ENCODE results near the gene SLC35A4.
A peak's percentile ranks its signal among the peaks of the same experiment; 100 is the strongest.

- no peak for TF ChIP-seq POLR2A (IDR thresholded peaks at IDR 0.05)
- peak; percentile 37 to 54 (median 50) for TF ChIP-seq CTCF (IDR thresholded peaks at IDR 0.05)
Measured at GRCh38 chr5:140575309-140575708, 10.7 kb downstream of the SLC35A4 start.

Data from testis (tissue), 2 donors.